ENCODE results near the gene ALG13. TPM values are rescaled to one million over a fixed set of nuclear protein-coding genes. Genes with fewer than 3 reads are reported as not detected.

ALG13 gene
- total RNA-seq, 1 donor from 2014 or later, result 84.7 TPM

DNA sequence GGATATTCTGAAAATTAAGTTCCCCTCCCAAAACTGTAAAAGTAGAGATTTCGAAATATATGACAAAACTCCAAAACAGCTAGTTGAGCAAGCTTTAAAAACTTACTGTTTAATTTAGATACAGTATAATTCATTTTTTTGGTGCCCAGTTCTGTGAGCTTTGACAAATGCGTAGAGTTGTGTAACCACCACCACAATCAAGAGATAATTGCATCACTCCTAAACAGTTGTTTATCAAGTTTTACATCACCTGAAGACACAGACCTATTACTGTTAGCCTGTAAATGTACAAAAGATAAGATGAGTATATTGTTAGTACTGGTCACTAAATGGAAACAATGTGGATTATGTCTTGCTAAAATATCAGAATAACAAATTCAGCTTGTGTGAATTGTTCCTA is 62.3 kb downstream of the ALG13 start:
- Mint-ChIP-seq H3K36me3 (ENCODE audit: insufficient read depth) (peaks cover 27% of the 10 kb centered on the region), H3K9me3 (ENCODE audit: low read depth) (no peaks in the 10 kb centered on the region), H3K4me3 (ENCODE audit: low read depth) (no peak overlapping the region), H3K27ac (no peak overlapping the region), H3K4me1 (ENCODE audit: low read depth) (no peaks in the 10 kb centered on the region), H3K27me3 (no peaks in the 10 kb centered on the region)
- DNase-seq (ENCODE audit: low spot score, unreplicated experiment), result no peak
- no peak for TF ChIP-seq CTCF (IDR thresholded peaks at IDR 0.05; ENCODE audit: unreplicated experiment)

GRCh38 chrX:111756486-111756885 is 75.5 kb downstream of the ALG13 start:
- H3K27ac Mint-ChIP-seq, result no peak overlapping the region
- no peak for DNase-seq (ENCODE audit: low spot score, unreplicated experiment)
- H3K27me3 Mint-ChIP-seq, result no peaks in the 10 kb centered on the region
- no peak overlapping the region for H3K4me3 Mint-ChIP-seq (ENCODE audit: low read depth)
- no peaks in the 10 kb centered on the region for H3K4me1 Mint-ChIP-seq (ENCODE audit: low read depth)
- H3K9me3 Mint-ChIP-seq (ENCODE audit: low read depth), result peaks cover 22% of the 10 kb centered on the region
- peaks cover 40% of the 10 kb centered on the region for H3K36me3 Mint-ChIP-seq (ENCODE audit: insufficient read depth)
- TF ChIP-seq CTCF (IDR thresholded peaks at IDR 0.05; ENCODE audit: unreplicated experiment), result no peak

- DNase-seq (ENCODE audit: low spot score, unreplicated experiment), result no peak
- Mint-ChIP-seq H3K36me3 (ENCODE audit: insufficient read depth) (peaks cover 19% of the 10 kb centered on the region), H3K4me1 (ENCODE audit: low read depth) (no peaks in the 10 kb centered on the region), H3K27me3 (no peaks in the 10 kb centered on the region), H3K4me3 (ENCODE audit: low read depth) (no peak overlapping the region), H3K27ac (no peak overlapping the region), H3K9me3 (ENCODE audit: low read depth) (peaks cover 6% of the 10 kb centered on the region)
- TF ChIP-seq CTCF (IDR thresholded peaks at IDR 0.05; ENCODE audit: unreplicated experiment), result no peak
Observed at GRCh38 chrX:111759686-111760085, 78.7 kb downstream of the ALG13 start.

DNA sequence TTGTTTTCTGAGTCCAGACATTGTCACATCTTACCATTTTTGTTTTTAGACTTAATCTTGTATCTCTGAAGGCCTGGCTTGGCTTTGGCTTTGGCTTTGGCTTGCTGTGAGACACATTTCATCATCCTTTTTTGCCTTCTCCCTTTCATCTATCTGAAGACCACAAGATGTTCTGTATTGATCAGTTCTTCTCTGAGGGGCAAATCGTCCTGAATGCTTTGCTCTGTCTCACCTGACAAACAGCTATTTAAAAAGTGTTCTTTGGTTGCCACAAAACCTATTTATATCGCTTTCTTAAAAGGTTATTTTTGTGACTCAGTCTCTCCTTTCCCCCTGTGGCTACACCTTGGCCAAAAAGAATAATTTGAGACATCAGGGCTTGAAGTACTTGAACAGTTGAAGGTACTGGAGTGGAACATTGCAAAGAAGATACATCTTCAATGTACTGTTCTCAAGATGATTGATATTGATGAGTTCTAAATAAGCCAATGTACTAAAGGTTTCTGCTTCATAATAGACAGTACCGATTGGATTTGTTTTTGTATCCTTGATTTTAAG is 80.7 kb downstream of the ALG13 start:
- Mint-ChIP-seq H3K36me3 (ENCODE audit: insufficient read depth) (peaks cover 19% of the 10 kb centered on the region), H3K9me3 (ENCODE audit: low read depth) (no peaks in the 10 kb centered on the region), H3K4me3 (ENCODE audit: low read depth) (no peak overlapping the region), H3K4me1 (ENCODE audit: low read depth) (no peaks in the 10 kb centered on the region), H3K27me3 (no peaks in the 10 kb centered on the region), H3K27ac (no peak overlapping the region)
- no peak for TF ChIP-seq CTCF (IDR thresholded peaks at IDR 0.05; ENCODE audit: unreplicated experiment)
- no peak for DNase-seq (ENCODE audit: low spot score, unreplicated experiment)

DNA sequence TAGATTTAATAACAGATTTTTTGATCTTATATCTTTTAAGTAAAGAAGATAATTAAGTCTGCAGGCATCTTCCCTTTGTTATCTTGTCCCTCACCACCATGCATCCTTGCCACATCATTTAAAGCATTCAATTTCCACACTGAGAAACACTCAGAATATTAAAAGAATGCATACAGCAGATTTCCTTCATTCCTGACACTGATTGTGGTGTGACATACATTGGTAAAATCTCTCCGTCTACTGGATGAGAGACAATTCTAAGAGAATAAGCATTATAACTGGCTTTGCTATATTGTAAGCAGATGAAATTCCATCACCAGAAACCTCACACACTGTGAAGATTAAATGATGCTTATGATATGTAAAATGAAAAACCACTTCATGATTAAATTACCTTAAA is 97.6 kb downstream of the ALG13 start:
- no peaks in the 10 kb centered on the region for H3K9me3 Mint-ChIP-seq (ENCODE audit: low read depth)
- no peaks in the 10 kb centered on the region for H3K36me3 Mint-ChIP-seq (ENCODE audit: insufficient read depth)
- peaks cover 4% of the 10 kb centered on the region for H3K4me1 Mint-ChIP-seq (ENCODE audit: low read depth)
- no peak for DNase-seq (ENCODE audit: low spot score, unreplicated experiment)
- H3K27me3 Mint-ChIP-seq, result no peaks in the 10 kb centered on the region
- H3K27ac Mint-ChIP-seq, result no peak overlapping the region
- H3K4me3 Mint-ChIP-seq (ENCODE audit: low read depth), result no peak overlapping the region
- no peak for TF ChIP-seq CTCF (IDR thresholded peaks at IDR 0.05; ENCODE audit: unreplicated experiment)
